Fibroblast of lung (primary cell): ENCODE measurements around the gene GARNL3.

ENCODE experiments used
- EZH2 ChIP-seq: IDR thresholded peaks from 2 replicates; pipeline ENCODE4 v1.5.1; 2012; ENCODE audit warnings: low read length, control low read depth, mild to moderate bottlenecking; ENCODE audit errors: missing control alignments
- TF ChIP-seq, protein P1 (sequence below), 2 donors: IDR thresholded peaks in 1 of 2; conservative IDR thresholded peaks in 1 of 2; 1 replicate in 1 of 2; 2 replicates in 1 of 2; pipeline ENCODE4 v1.5.1; 2011 to 2012; ENCODE audit warnings: low read length in 2 of 2, control low read depth in 1 of 2, inconsistent platforms in 1 of 2, low read depth in 1 of 2, mild to moderate bottlenecking in 1 of 2

- TF ChIP-seq, protein P1, sequence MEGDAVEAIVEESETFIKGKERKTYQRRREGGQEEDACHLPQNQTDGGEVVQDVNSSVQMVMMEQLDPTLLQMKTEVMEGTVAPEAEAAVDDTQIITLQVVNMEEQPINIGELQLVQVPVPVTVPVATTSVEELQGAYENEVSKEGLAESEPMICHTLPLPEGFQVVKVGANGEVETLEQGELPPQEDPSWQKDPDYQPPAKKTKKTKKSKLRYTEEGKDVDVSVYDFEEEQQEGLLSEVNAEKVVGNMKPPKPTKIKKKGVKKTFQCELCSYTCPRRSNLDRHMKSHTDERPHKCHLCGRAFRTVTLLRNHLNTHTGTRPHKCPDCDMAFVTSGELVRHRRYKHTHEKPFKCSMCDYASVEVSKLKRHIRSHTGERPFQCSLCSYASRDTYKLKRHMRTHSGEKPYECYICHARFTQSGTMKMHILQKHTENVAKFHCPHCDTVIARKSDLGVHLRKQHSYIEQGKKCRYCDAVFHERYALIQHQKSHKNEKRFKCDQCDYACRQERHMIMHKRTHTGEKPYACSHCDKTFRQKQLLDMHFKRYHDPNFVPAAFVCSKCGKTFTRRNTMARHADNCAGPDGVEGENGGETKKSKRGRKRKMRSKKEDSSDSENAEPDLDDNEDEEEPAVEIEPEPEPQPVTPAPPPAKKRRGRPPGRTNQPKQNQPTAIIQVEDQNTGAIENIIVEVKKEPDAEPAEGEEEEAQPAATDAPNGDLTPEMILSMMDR (conservative IDR thresholded peaks at IDR 0.05 in 1 of 2, IDR thresholded peaks at IDR 0.05 in 1 of 2; ENCODE audit: low read depth in 1 of 2, low read length in 2 of 2), result no peak
- no peak for TF ChIP-seq EZH2
These were observed 85.0 kb downstream of the GARNL3 start for GRCh38 chr9:127349483-127350113.
